Endothelial cell of umbilical vein (primary cell): ENCODE measurements around the gene AKR7A3. TPM values are rescaled to one million over a fixed set of nuclear protein-coding genes. Genes with fewer than 3 reads are reported as not detected.

Experiments used
- BruUV-seq: library from RNA; stranded (reverse); fragments of 400-500 nt; replicated peaks from 2 replicates; lab custom pipeline; 2021; lab: Mats Ljungman, UMichigan
- CTCF ChIA-PET: fragments of 300-600, 350-600 bp; sonication (Branson Sonifier 250); formaldehyde crosslinking; loops from one replicate; lab custom pipeline; 2021; ENCODE audit warnings: antibody characterized with exemption, inconsistent platforms; lab: Charles Lee
- POLR2A ChIA-PET: fragments of 300-600, 350-600 bp; sonication (Branson Sonifier 250); formaldehyde crosslinking; loops from one replicate; lab custom pipeline; 2021; ENCODE audit warnings: antibody characterized with exemption, inconsistent platforms; lab: Charles Lee
- DNase-seq: peaks from one replicate; pipeline ENCODE4 v3.0.0-alpha.2; 2011; ENCODE audit warnings: low read depth, low spot score
- FAIRE-seq: peaks from 2 replicates; lab custom pipeline; 2011; peaks lifted over from hg19 to GRCh38; lab: Jason Lieb, UNC
- H2AFZ ChIP-seq: 2 replicates; pipeline ENCODE4 v1.6.0; 2012; ENCODE audit warnings: low read depth, low read length, control low read depth, inconsistent platforms
- H3K27ac ChIP-seq: 2 replicates; pipeline ENCODE4 v1.5.1; 2011; ENCODE audit warnings: low read depth, mild to moderate bottlenecking, control low read depth, low read length, moderate library complexity; ENCODE audit not compliant: insufficient read depth
- H3K27me3 ChIP-seq, 2 experiments: 2 replicates each; pipeline versions ENCODE4 v1.6.0 to v1.6.1; 2011; ENCODE audit warnings: low read length in 2 of 2, mixed read lengths in 1 of 2; ENCODE audit not compliant: control insufficient read depth in 2 of 2, insufficient read depth in 2 of 2
- H3K36me3 ChIP-seq, 2 experiments: 2 replicates in 1 of 2; 3 replicates in 1 of 2; pipeline ENCODE4 v1.5.1; 2011; ENCODE audit warnings: low read length in 2 of 2, mild to moderate bottlenecking in 1 of 2, moderate library complexity in 1 of 2; ENCODE audit not compliant: control insufficient read depth in 2 of 2, insufficient read depth in 2 of 2; ENCODE audit errors: extremely low read depth in 1 of 2
- H3K4me1 ChIP-seq: 3 replicates; pipeline ENCODE4 v1.5.1; 2011; ENCODE audit warnings: mild to moderate bottlenecking, low read length; ENCODE audit not compliant: control insufficient read depth, insufficient read depth; ENCODE audit errors: extremely low read depth
- H3K4me2 ChIP-seq: 2 replicates; pipeline ENCODE4 v1.6.1; 2011; ENCODE audit warnings: low read length, control low read depth, mixed read lengths; ENCODE audit not compliant: insufficient read depth
- H3K4me3 ChIP-seq, 3 experiments: fragments of 200-600 bp in 1 of 3; sonication (generic), shearing (Covaris generic) in 1 of 3; replicated peaks in 1 of 3; 2 replicates each; pipeline ENCODE4 v1.5.1; 2011 to 2016; ENCODE audit warnings: control low read depth in 3 of 3, low read length in 3 of 3, mild to moderate bottlenecking in 2 of 3, inconsistent platforms in 1 of 3, low read depth in 1 of 3, moderate library complexity in 1 of 3; ENCODE audit not compliant: insufficient read depth in 1 of 3
- H3K79me2 ChIP-seq: 2 replicates; pipeline ENCODE4 v1.6.0; 2012; ENCODE audit warnings: low read length, inconsistent platforms; ENCODE audit not compliant: control insufficient read depth, insufficient read depth
- H3K9ac ChIP-seq: replicated peaks from 2 replicates; pipeline ENCODE3; 2011; ENCODE audit warnings: low read length, control low read depth; ENCODE audit not compliant: insufficient read depth; ENCODE audit errors: extremely low read depth
- H3K9me1 ChIP-seq: replicated peaks from 3 replicates; pipeline ENCODE4 v1.6.0; 2011; ENCODE audit warnings: mild to moderate bottlenecking, low read length; ENCODE audit not compliant: control insufficient read depth, insufficient read depth; ENCODE audit errors: extremely low read depth
- H3K9me3 ChIP-seq: replicated peaks from 2 replicates; pipeline ENCODE4 v1.5.1; 2012; ENCODE audit warnings: low read length, inconsistent platforms; ENCODE audit not compliant: control insufficient read depth, insufficient read depth
- H4K20me1 ChIP-seq: replicated peaks from 2 replicates; pipeline ENCODE3; 2011; ENCODE audit warnings: mild to moderate bottlenecking, low read length; ENCODE audit not compliant: control insufficient read depth, insufficient read depth; ENCODE audit errors: extremely low read depth
- EZH2 ChIP-seq: IDR thresholded peaks from 2 replicates; pipeline ENCODE4 v1.6.1; 2012; ENCODE audit warnings: borderline replicate concordance, low read depth, mild to moderate bottlenecking, moderate library complexity, low read length, inconsistent platforms; ENCODE audit not compliant: severe bottlenecking
- FOS ChIP-seq: IDR thresholded peaks from 2 replicates; pipeline ENCODE4 v1.6.1; 2011; ENCODE audit warnings: mild to moderate bottlenecking, low read length, moderate library complexity, borderline replicate concordance; ENCODE audit not compliant: insufficient read depth
- GATA2 ChIP-seq: IDR thresholded peaks from 2 replicates; pipeline ENCODE4 v1.7.0; 2011; ENCODE audit warnings: low read depth, mild to moderate bottlenecking, moderate library complexity, mixed read lengths, low read length; ENCODE audit not compliant: insufficient read length, insufficient read depth
- JUN ChIP-seq: IDR thresholded peaks from 2 replicates; pipeline ENCODE4 v1.6.1; 2011; ENCODE audit warnings: borderline replicate concordance, low read depth; ENCODE audit not compliant: insufficient read length, insufficient read depth
- MYC ChIP-seq: IDR thresholded peaks from one replicate; pipeline ENCODE4 v1.6.1; 2011; ENCODE audit warnings: mild to moderate bottlenecking, low read depth, low read length
- POLR2A ChIP-seq: IDR thresholded peaks from 2 replicates; pipeline ENCODE4 v1.6.1; 2012; ENCODE audit warnings: low read depth, mild to moderate bottlenecking, control low read depth, low read length
- POLR2AphosphoS5 ChIP-seq: IDR thresholded peaks from 2 replicates; pipeline ENCODE4 v1.6.1; 2012; ENCODE audit warnings: low read depth, mild to moderate bottlenecking, control low read depth, low read length, moderate library complexity; ENCODE audit not compliant: insufficient read depth
- dilution Hi-C: fragments of 300-500 bp; cut with MboI; formaldehyde crosslinking; loops from one replicate; pipeline ENCODE4 v1.15.0; 2019; ENCODE audit warnings: low sequenced_read_pairs; ENCODE audit not compliant: extremely low pct_ligation_motif_present
- intact Hi-C: fragments of 100-400 bp; cut with micrococcal nuclease; formaldehyde crosslinking; loops from one replicate; pipeline ENCODE4 v1.10.0; 2022
- polyA plus RNA-seq, 4 experiments: library from polyadenylated mRNA; depleted of rRNA in 3 of 4; stranded (reverse) in 3 of 4; unstranded in 1 of 4; fragments of >200 nt; gene quantifications; 2 replicates each; pipeline versions ENCODE4 v1.2.1 to v1.2.3, GENCODE V29; 2011 to 2012; ENCODE audit warnings: missing spikeins in 1 of 4
- total RNA-seq: library from RNA; stranded (reverse); gene quantifications from 2 replicates; pipeline ENCODE4 v1.2.3, GENCODE V29; 2021
- TF ChIP-seq, protein P1 (sequence below): IDR thresholded peaks from 2 replicates; pipeline ENCODE4 v1.6.1; 2011; ENCODE audit not compliant: insufficient read depth, insufficient read length
- TF ChIP-seq, protein P2 (sequence below), 2 donors: IDR thresholded peaks; 1 replicate in 1 of 2; 2 replicates in 1 of 2; pipeline ENCODE4 v1.5.1; 2011; ENCODE audit warnings: low read length in 2 of 2, mild to moderate bottlenecking in 2 of 2, moderate library complexity in 2 of 2, control low read depth in 1 of 2, inconsistent platforms in 1 of 2, low read depth in 1 of 2; ENCODE audit not compliant: insufficient read depth in 1 of 2; ENCODE audit errors: extremely low read depth in 1 of 2

Gene AKR7A3
- total and polyA plus RNA-seq, 2 donors (not counting 3 experiments of a cell fraction or from before 2014, with no cell fraction given): 0.49 to 0.50 TPM

DNA sequence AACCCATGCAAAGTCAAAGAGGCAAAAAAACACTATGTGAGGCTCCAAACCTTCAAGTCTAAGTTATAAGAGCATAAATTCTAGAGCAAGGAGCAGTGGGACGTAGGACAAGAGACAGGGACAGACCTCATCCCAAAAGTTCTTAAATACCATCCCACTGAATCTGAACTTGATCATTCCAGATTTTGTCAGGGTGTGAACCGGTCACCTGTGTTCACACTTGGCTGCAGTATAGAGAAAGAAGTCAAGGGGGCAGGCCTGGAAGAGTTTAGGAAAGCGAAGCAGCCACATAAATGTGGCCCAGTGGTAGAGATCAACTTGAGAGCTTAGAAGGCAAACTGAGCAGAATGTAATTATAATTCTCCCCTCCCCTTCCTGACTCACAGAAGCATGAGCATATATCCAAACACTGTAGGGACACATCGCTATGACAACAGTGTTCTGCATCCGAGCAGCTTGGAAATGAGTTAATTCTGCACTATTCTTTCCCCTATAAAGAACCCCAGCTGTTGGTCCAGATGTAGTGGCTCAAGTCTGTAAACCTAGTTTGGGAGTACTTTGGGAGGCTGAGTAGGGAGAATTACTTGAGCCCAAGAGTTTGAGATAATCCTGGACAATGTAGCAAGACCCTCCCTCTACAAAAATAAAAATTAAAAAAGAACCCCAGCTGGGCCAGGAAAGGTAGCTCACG is 20.7 kb upstream of the AKR7A3 start:
- POLR2A ChIA-PET: no interaction called here
- BruUV-seq: no TSS peak
- no peak overlapping the region for H3K27ac ChIP-seq
- CTCF ChIA-PET: no interaction called here
- peaks cover 12% of the 10 kb centered on the region for H3K79me2 ChIP-seq
- H3K9me3 ChIP-seq: no peaks in the 10 kb centered on the region
- H3K4me1 ChIP-seq: peaks cover 13% of the 10 kb centered on the region
- H3K4me3 ChIP-seq: no peak overlapping the region
- intact Hi-C loops: no loop called here
- no peaks in the 10 kb centered on the region for H4K20me1 ChIP-seq
- peak; percentile 56 for FAIRE-seq
- TF ChIP-seq MYC (no peak), EZH2 (no peak), POLR2AphosphoS5 (no peak), JUN (no peak)
- dilution Hi-C loops: no loop called here
- no peaks in the 10 kb centered on the region for H3K27me3 ChIP-seq
- DNase-seq: no peak
- no peaks in the 10 kb centered on the region for H3K9me1 ChIP-seq
- H3K9ac ChIP-seq: no peak overlapping the region
- H2AFZ ChIP-seq: no peak overlapping the region
- H3K36me3 ChIP-seq: peaks cover 8 to 18% of the 10 kb centered on the region in 2 experiments
- no peak overlapping the region for H3K4me2 ChIP-seq

DNA sequence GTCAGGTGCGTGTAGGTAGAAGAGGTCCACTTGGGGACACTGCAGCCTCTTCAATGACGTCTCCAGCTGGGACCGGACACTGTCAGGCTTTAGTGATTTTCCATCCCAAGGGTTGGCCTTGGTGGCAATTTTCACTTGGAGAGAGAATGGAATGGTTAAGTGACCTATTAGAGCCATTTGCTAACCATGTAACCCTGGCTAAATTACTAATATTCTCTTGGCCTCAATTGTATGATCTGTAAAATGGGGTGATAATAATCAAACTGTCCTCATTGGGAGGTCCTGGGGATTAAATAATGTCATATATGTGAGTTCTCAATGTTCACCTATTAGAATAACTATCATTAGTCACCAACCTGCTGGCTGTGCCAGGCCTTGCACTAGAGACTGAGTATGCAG is 19.9 kb upstream of the AKR7A3 start:
- Histone ChIP-seq H2AFZ (no peak overlapping the region), H3K27me3 (no peaks in the 10 kb centered on the region), H3K4me1 (peaks cover 13% of the 10 kb centered on the region), H3K79me2 (peaks cover 12% of the 10 kb centered on the region), H3K9me3 (no peaks in the 10 kb centered on the region), H4K20me1 (no peaks in the 10 kb centered on the region), H3K4me2 (no peak overlapping the region), H3K9me1 (no peaks in the 10 kb centered on the region), H3K36me3 (peaks cover 8 to 18% of the 10 kb centered on the region in 2 experiments), H3K4me3 (no peak overlapping the region), H3K27ac (no peak overlapping the region), H3K9ac (no peak overlapping the region)
- intact Hi-C loops: no loop called here
- dilution Hi-C loops: no loop called here
- TF ChIP-seq EZH2: no peak
- no peak for TF ChIP-seq POLR2A
- no peak for TF ChIP-seq GATA2
- no peak for TF ChIP-seq FOS
- TF ChIP-seq, protein P1, sequence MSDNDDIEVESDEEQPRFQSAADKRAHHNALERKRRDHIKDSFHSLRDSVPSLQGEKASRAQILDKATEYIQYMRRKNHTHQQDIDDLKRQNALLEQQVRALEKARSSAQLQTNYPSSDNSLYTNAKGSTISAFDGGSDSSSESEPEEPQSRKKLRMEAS: no peak
- no peak for TF ChIP-seq POLR2AphosphoS5
- no peak for TF ChIP-seq MYC
- TF ChIP-seq JUN: no peak
- TF ChIP-seq, protein P2, sequence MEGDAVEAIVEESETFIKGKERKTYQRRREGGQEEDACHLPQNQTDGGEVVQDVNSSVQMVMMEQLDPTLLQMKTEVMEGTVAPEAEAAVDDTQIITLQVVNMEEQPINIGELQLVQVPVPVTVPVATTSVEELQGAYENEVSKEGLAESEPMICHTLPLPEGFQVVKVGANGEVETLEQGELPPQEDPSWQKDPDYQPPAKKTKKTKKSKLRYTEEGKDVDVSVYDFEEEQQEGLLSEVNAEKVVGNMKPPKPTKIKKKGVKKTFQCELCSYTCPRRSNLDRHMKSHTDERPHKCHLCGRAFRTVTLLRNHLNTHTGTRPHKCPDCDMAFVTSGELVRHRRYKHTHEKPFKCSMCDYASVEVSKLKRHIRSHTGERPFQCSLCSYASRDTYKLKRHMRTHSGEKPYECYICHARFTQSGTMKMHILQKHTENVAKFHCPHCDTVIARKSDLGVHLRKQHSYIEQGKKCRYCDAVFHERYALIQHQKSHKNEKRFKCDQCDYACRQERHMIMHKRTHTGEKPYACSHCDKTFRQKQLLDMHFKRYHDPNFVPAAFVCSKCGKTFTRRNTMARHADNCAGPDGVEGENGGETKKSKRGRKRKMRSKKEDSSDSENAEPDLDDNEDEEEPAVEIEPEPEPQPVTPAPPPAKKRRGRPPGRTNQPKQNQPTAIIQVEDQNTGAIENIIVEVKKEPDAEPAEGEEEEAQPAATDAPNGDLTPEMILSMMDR (IDR thresholded peaks at IDR 0.05; ENCODE audit: extremely low read depth in 1 of 2, insufficient read depth in 1 of 2, low read depth in 1 of 2, low read length in 2 of 2): no peak
- no TSS peak for BruUV-seq
- no peak for DNase-seq
- ChIA-PET CTCF (no interaction called here), POLR2A (no interaction called here)
- FAIRE-seq: no peak
